Large intestine (tissue), 3 donors: Measurements from ENCODE around the gene ARID5B. TPM values are rescaled to one million over a fixed set of nuclear protein-coding genes. Genes with fewer than 3 reads are reported as not detected.

ENCODE experiments used
- DNase-seq, 2 donors: peaks; one replicate each; pipeline versions ENCODE4 v3.0.0 to v3.0.0-alpha.2; 2013
- H3K27ac ChIP-seq: one replicate; pipeline ENCODE4 v1.5.1; 2013; ENCODE audit warnings: low read length
- H3K27me3 ChIP-seq: 2 replicates; pipeline ENCODE4 v1.6.1; 2013; ENCODE audit warnings: low read length; ENCODE audit not compliant: control insufficient read depth, insufficient read depth
- H3K36me3 ChIP-seq: 2 replicates; pipeline ENCODE4 v1.6.1; 2013; ENCODE audit warnings: low read length; ENCODE audit not compliant: control insufficient read depth, insufficient read depth
- H3K4me1 ChIP-seq: one replicate; pipeline ENCODE4 v1.6.1; 2013; ENCODE audit warnings: low read length; ENCODE audit not compliant: control insufficient read depth, insufficient read depth
- H3K4me3 ChIP-seq: one replicate; pipeline ENCODE4 v1.5.1; 2013; ENCODE audit warnings: low read length
- H3K9me3 ChIP-seq: one replicate; pipeline ENCODE4 v1.6.1; 2013; ENCODE audit warnings: mild to moderate bottlenecking, low read depth, low read length, moderate library complexity; ENCODE audit not compliant: control insufficient read depth
- WGBS: methylation state at CpG from one replicate; pipeline ENCODE4 v1.1.5; 2013; ENCODE audit warnings: low lambda C conversion rate; ENCODE audit not compliant: insufficient coverage; 5-methylcytosine and 5-hydroxymethylcytosine counted together
- polyA plus RNA-seq: library from polyadenylated mRNA; unstranded; fragments of 120-200 nt; gene quantifications from one replicate; pipeline ENCODE4 v1.2.1, GENCODE V29; 2013

Gene ARID5B
- polyA plus RNA-seq, 1 donor, result 19.9 TPM

DNA sequence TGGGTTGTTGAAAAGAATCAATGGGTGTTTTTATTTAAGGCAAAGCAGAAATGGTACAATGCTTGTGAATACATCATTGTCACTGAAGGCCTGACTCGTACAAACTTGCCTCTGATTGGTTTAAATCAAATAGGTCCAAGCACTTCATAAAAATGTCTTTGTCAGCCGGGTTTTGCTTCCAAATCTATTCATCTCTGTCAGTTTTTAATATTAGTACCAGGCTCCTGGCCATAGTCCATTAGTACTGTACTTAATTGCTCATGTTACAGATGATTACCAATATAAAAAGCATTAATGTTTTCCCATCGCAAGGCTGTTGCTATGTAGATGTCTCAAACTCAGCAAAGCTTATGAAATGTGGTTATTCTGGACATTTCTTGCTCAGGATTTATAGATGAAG, 171.9 kb downstream of the ARID5B start:
- DNase-seq, result no peak
- no CpG with 5 or more reads among the region's 3 CpGs for WGBS

DNA sequence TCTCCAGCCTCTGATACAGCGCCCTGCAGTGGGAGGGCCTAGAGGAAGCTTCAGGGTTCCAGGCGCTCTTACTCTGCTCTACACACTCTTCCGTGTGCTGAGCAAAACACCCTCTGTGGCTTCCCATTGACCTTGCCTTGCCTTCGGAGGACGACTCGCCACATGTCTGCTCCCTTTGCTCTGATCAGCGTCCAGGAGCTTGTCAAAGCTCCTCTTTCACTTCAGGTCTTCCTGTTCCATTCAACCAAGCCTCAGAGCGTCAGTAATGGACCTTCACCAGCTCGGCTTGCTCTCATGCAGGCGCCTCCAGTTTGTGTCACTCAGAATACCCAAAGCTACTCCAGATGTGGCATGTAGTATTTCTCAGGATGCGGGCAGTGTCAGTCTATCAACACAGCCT, 173.9 kb downstream of the ARID5B start:
- no peak for DNase-seq
- no peaks in the 10 kb centered on the region for H3K4me1 ChIP-seq
- no CpG with 5 or more reads among the region's 11 CpGs for WGBS
- H3K9me3 ChIP-seq, result no peaks in the 10 kb centered on the region
- H3K4me3 ChIP-seq, result no peak overlapping the region
- no peaks in the 10 kb centered on the region for H3K27me3 ChIP-seq
- peaks cover 50% of the 10 kb centered on the region for H3K36me3 ChIP-seq
- H3K27ac ChIP-seq, result no peak overlapping the region

More for the DNA sequence above, 171.9 kb downstream of the ARID5B start:
- H3K36me3 ChIP-seq, result peaks cover 53% of the 10 kb centered on the region
- H3K4me3 ChIP-seq, result no peak overlapping the region
- H3K27me3 ChIP-seq, result no peaks in the 10 kb centered on the region
- H3K27ac ChIP-seq, result no peak overlapping the region
- H3K9me3 ChIP-seq, result no peaks in the 10 kb centered on the region
- no peaks in the 10 kb centered on the region for H3K4me1 ChIP-seq

DNA sequence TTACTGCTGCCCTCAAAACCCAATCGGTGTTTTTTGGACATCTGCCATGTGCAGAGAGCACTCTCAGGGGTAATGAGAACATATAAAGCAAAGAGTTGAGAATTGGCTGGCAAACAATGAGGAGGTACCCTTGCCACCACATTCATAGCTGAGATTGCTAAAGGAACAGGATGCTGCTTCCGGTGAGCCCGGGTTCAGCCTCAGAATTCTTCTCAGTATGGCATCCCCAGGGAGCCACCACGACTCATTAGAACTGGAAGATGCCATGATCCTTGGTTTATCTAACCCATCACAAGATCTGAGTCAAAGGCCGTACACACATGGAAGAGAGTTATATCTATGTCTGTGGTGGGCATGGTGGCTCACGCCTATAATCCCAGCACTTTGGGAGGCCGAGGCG, 174.4 kb downstream of the ARID5B start:
- WGBS, result 100% methylated on average over 2 of the region's 8 CpGs
- peaks cover 49% of the 10 kb centered on the region for H3K36me3 ChIP-seq
- H3K9me3 ChIP-seq, result no peaks in the 10 kb centered on the region

DNA sequence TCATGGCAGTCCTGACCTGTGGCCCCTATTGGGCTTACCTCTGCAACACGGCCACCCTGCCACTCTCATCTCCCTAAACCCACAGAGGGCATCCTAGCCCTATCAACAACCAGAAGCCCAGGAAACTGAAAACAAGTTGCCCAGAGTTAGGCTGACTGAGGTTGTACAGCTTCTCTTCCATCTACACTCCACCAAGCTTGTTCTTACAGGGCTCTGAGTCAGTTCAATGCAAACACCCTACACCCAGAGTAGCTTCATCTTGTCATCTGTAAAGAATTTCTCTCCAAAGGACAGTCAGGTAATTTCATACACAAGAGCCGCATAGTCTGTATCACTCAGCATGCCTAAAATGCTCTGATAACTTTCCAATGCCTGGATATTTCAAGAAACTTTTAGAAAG, 175.4 kb downstream of the ARID5B start:
- WGBS, result 100% methylated on average over 1 of the region's 2 CpGs
- no peaks in the 10 kb centered on the region for H3K27me3 ChIP-seq
- no peak overlapping the region for H3K27ac ChIP-seq
- no peak overlapping the region for H3K4me3 ChIP-seq
- DNase-seq, result no peak
- H3K9me3 ChIP-seq, result no peaks in the 10 kb centered on the region
- peaks cover 11% of the 10 kb centered on the region for H3K4me1 ChIP-seq
- peaks cover 41% of the 10 kb centered on the region for H3K36me3 ChIP-seq

More for the DNA sequence above, 174.4 kb downstream of the ARID5B start:
- Histone ChIP-seq H3K4me3 (no peak overlapping the region), H3K27me3 (no peaks in the 10 kb centered on the region), H3K4me1 (peaks cover under 1% of the 10 kb centered on the region), H3K27ac (no peak overlapping the region)
- DNase-seq, result no peak

DNA sequence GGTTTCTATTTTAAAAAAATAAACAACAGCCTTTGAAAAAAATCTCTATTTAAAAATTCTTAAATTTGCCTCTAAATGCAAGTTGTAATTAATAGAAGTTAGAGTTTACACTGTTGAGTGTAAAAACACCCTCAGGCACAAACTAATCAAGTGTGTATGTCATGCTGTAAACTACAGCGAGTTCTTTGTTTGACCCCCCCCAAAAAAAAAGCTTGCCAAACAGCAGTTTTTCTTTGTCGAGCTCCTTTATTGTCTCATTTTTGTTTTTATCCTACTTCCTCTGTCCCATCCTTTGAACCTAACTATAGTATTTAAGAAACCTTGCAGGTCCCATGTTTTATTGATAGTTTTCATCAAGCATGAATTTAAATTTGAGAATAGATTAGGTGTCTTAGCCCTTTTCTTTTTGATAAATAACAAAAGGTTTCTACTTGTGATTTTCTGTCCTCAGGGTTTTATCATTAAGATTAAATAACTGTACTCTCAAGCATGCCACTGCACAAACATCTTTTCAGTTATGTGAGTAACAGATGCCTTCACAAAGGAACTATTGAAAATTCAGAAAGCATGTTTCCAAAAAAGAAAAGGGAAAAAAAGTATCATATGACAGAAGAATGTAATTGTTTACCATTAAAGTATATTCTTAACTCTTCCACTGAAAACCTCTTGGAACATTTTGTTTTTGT, 176.0 kb downstream of the ARID5B start:
- H3K36me3 ChIP-seq, result peaks cover 35% of the 10 kb centered on the region
- WGBS, result no CpG with 5 or more reads among the region's 2 CpGs
- no peak overlapping the region for H3K27ac ChIP-seq
- H3K4me1 ChIP-seq, result peaks cover 16% of the 10 kb centered on the region
- H3K9me3 ChIP-seq, result no peaks in the 10 kb centered on the region
- H3K27me3 ChIP-seq, result no peaks in the 10 kb centered on the region
- no peak overlapping the region for H3K4me3 ChIP-seq
- DNase-seq, result no peak

DNA sequence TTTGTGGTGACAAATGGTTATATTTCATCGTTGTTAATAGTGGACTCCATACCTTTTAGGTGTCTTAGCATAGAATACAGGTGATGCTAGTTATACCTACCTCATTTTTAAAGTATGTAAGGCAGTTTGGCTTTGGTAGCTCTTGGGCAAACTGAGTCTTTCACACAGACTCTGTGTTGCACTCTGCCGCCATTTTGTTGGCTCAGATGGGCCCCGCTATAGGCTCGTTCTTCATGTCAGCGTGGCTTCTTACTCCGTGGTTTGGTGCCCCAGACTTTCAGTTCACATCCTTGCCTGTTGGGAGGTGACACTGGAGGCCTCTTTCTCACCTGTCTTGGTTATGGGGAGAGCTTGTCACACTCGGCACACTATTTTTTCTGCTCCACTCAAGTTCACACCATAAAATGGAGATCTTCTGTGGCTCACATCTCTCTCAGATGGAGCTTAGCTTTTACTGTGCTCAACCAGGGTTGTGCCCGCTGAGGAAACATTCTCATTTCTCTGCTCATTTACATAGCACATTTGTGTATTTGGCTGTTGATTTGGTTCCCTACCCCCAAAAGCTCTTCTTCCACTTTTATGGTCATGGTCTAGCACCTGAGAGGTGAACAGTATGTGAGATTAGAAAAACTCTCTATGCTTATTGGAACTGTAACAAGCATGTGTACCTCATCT, 178.5 kb downstream of the ARID5B start:
- H3K27ac ChIP-seq, result no peak overlapping the region
- H3K4me3 ChIP-seq, result no peak overlapping the region
- no peaks in the 10 kb centered on the region for H3K9me3 ChIP-seq
- peaks cover 35% of the 10 kb centered on the region for H3K4me1 ChIP-seq
- DNase-seq, result no peak
- H3K27me3 ChIP-seq, result no peaks in the 10 kb centered on the region
- no CpG with 5 or more reads among the region's 8 CpGs for WGBS
- H3K36me3 ChIP-seq, result peaks cover 23% of the 10 kb centered on the region

DNA sequence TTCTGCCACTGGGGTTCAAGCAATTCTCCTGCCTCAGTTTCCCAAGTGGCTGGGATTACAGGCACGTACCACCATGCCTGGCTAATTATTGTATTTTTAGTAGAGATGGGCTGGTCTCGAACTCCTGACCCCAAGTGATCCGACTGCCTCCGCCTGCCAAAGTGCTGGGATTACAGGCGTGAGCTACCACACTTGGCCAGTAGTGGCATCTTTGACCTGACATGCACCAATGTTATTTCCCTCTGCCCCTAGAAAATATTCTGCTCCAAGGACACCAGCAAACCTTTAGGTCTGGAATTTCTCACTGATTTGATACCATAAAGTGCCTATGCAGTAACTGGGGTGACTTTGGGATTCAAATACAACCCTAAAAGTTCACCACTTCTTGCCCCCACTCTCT, 179.4 kb downstream of the ARID5B start:
- Histone ChIP-seq H3K27ac (no peak overlapping the region), H3K4me3 (no peak overlapping the region), H3K36me3 (peaks cover 22% of the 10 kb centered on the region), H3K9me3 (no peaks in the 10 kb centered on the region), H3K27me3 (no peaks in the 10 kb centered on the region), H3K4me1 (peaks cover 35% of the 10 kb centered on the region)
- DNase-seq, result no peak
- WGBS, result no CpG with 5 or more reads among the region's 5 CpGs

DNA sequence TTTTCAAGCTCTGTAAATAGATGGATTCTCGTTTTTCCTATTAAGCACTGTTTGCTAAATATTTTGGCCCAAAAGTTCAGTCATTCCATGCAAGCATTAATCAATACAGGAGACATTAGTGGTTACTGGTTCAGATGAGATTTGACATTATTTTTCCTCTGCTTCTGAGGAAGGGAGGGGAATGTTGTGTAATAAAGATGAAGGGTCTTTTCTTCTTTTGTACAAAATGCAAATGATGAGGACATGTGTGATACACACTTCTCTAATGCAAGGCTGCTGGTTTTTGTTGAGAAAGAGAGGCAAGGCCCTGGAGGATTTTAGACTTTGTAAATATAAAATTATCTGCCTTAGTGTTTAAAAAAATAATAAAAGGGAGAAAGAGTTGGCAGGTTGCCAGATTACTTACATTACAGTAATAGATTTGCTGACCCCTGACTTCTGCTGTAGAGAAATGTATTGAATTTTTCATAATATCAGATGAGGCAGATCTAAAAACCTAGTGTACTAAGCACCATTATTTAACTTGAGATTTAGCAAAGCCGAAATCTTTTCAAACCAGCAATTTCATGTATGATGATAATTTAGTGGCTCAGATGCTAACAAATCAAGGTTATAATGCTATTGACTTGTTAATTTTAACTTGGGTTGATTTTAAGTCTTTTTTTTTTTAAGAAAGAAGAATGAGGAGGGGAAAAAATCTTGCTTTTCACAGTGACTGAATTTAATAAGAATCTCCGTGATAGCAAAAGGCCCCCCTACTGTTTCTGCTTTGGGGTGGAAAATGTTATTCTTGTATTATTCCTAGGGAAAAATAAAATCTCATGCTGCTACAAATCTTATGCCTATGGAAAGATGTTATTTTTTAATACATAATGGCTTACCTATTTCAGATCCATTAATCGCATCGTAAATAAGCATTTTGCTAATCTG, 180.1 kb downstream of the ARID5B start:
- H3K27me3 ChIP-seq, result no peaks in the 10 kb centered on the region
- peak overlapping the region; percentile 84 for H3K27ac ChIP-seq
- no peaks in the 10 kb centered on the region for H3K9me3 ChIP-seq
- H3K4me3 ChIP-seq, result no peak overlapping the region
- H3K4me1 ChIP-seq, result peaks cover 35% of the 10 kb centered on the region
- DNase-seq, result no peak
- 72% methylated on average over 4 of the region's 5 CpGs for WGBS
- H3K36me3 ChIP-seq, result peaks cover 26% of the 10 kb centered on the region

DNA sequence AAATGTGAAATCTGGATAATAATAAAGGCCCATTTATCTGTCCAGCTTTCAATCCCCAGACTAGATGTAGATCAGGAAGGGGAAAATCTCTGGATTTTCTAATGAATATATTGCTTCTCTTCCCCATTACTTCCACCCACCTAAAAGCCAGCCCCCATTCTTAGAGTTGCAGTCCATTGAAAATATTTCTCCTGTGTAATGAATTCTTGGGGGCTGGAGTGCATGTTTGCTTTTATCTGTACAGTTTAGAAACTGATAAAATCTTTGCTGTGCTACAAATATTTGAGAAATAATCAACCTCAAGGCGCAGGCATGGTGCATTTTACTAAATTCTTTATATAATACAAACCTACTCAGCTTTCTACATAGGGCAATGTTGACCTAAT, 180.8 kb downstream of the ARID5B start:
- Histone ChIP-seq H3K4me1 (peaks cover 35% of the 10 kb centered on the region), H3K9me3 (no peaks in the 10 kb centered on the region), H3K36me3 (peaks cover 25% of the 10 kb centered on the region), H3K27me3 (no peaks in the 10 kb centered on the region), H3K27ac (peak overlapping the region; percentile 84), H3K4me3 (peak overlapping the region; percentile 15)
- no CpG with 5 or more reads among the region's 1 CpG for WGBS
- no peak for DNase-seq

DNA sequence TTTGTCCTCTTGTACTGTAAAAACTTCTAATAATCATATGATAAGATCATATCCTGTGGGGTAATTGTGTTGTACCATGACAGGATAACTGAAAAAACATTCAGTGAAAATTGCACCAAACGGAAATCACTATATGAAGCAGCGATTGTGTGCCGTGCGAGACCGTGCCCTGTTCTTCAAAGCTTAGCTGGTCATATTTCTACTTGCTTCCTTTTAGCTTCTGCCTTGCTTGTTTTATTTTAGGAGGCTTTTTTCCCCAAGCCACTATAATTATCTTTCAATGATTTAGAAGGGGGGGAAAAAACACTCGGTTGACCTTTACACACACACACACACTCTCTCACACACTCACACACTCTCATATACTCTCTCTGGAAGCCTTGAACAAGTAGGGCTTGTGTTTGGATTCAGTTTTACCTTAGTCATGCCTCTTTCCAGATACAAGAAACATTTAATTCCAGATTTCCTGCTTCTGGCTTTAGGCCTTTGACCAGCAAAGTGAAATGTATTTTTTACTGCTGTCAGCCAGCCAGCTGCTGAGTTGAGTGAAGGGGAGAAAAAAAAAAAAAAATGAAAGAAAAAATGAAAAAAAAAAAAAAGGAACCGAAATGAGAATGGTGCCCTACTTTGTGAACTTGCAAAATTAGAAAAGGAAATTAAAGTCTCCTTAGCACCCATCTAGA, 181.4 kb downstream of the ARID5B start:
- Histone ChIP-seq H3K27ac (peak overlapping the region; percentile 84), H3K9me3 (no peaks in the 10 kb centered on the region), H3K27me3 (no peaks in the 10 kb centered on the region), H3K4me3 (peak overlapping the region; percentile 15), H3K4me1 (peaks cover 35% of the 10 kb centered on the region), H3K36me3 (peaks cover 27% of the 10 kb centered on the region)
- 13% methylated on average over 5 of the region's 7 CpGs for WGBS
- DNase-seq, result peak; percentile 51 to 79
